Aorta (tissue), 5 donors: Measurements from ENCODE around the gene HRH2. TPM values are rescaled to one million over a fixed set of nuclear protein-coding genes. Genes with fewer than 3 reads are reported as not detected.

ENCODE experiments used
- ATAC-seq: fragments of 200-7000 bp; cut with Tn5 transposase; one replicate; pipeline ENCODE4 v1.9.1; 2022; ENCODE audit warnings: moderate library complexity; ENCODE audit not compliant: low FRiP score
- DNase-seq, 2 donors: peaks; one replicate each; pipeline ENCODE4 v3.0.0-alpha.2; 2020
- H3K27ac ChIP-seq, 2 donors: one replicate each; pipeline ENCODE4 v1.5.1; 2013; ENCODE audit warnings: low read length in 2 of 2, mild to moderate bottlenecking in 2 of 2, moderate library complexity in 2 of 2, control low read depth in 1 of 2, inconsistent platforms in 1 of 2, low read depth in 1 of 2
- H3K27me3 ChIP-seq, 2 donors: one replicate each; pipeline ENCODE4 v1.6.1; 2013; ENCODE audit warnings: control low read depth in 1 of 2, low read length in 1 of 2, mild to moderate bottlenecking in 1 of 2, moderate library complexity in 1 of 2; ENCODE audit not compliant: insufficient read depth in 2 of 2, control insufficient read depth in 1 of 2
- H3K36me3 ChIP-seq, 2 donors: one replicate each; pipeline ENCODE4 v1.6.1; 2013; ENCODE audit warnings: control low read depth in 1 of 2, low read length in 1 of 2, mild to moderate bottlenecking in 1 of 2; ENCODE audit not compliant: insufficient read depth in 2 of 2, control insufficient read depth in 1 of 2
- H3K4me1 ChIP-seq, 2 donors: one replicate each; pipeline ENCODE4 v1.6.1; 2013; ENCODE audit warnings: low read length in 2 of 2, control low read depth in 1 of 2, mild to moderate bottlenecking in 1 of 2, moderate library complexity in 1 of 2; ENCODE audit not compliant: insufficient read depth in 2 of 2, control insufficient read depth in 1 of 2
- H3K4me3 ChIP-seq, 2 donors: one replicate each; pipeline ENCODE4 v1.5.1; 2013; ENCODE audit warnings: low read length in 2 of 2, control low read depth in 1 of 2, mild to moderate bottlenecking in 1 of 2
- H3K9me3 ChIP-seq: one replicate; pipeline ENCODE4 v1.6.1; 2013; ENCODE audit warnings: mild to moderate bottlenecking, low read length; ENCODE audit not compliant: control insufficient read depth
- WGBS, 2 donors: extraction: QIAGEN DNeasy Blood & Tissue Kit; methylation state at CpG; one replicate each; pipeline ENCODE4 v1.1.7; 2013; 5-methylcytosine and 5-hydroxymethylcytosine counted together
- intact Hi-C, 2 donors: fragments of 100-400 bp; cut with DNase I; formaldehyde crosslinking; loops; one replicate each; pipeline versions ENCODE4 v1.14.2 to v1.15.0; 2022
- polyA plus RNA-seq, 2 donors: library from polyadenylated mRNA; stranded (reverse); fragments of 200-250 nt; gene quantifications; one replicate each; pipeline ENCODE4 v1.2.3, GENCODE V29; 2013
- total RNA-seq, 2 donors: library from RNA; stranded (reverse); fragmentation: NEBNext Ultra II Directional; extraction: Animal tissue kit (Norgen Biotek cat#: 25700); gene quantifications; one replicate each; pipeline ENCODE4 v1.2.1, GENCODE V29; 2021
- donor health status: healthy with polysubstance abuse.
- donor health status: Bipolar disorder and iron deficiency.
- donor health status: DM: no; HTN: no; CAD: no.
- donor health status: DM: no; HTN: no; CAD: no.
- donor health status: DM: yes; HTN: yes; CAD: no.

Gene HRH2
- total and polyA plus RNA-seq, 4 donors: 1.1 to 15.3 (median 7.4) TPM

DNA sequence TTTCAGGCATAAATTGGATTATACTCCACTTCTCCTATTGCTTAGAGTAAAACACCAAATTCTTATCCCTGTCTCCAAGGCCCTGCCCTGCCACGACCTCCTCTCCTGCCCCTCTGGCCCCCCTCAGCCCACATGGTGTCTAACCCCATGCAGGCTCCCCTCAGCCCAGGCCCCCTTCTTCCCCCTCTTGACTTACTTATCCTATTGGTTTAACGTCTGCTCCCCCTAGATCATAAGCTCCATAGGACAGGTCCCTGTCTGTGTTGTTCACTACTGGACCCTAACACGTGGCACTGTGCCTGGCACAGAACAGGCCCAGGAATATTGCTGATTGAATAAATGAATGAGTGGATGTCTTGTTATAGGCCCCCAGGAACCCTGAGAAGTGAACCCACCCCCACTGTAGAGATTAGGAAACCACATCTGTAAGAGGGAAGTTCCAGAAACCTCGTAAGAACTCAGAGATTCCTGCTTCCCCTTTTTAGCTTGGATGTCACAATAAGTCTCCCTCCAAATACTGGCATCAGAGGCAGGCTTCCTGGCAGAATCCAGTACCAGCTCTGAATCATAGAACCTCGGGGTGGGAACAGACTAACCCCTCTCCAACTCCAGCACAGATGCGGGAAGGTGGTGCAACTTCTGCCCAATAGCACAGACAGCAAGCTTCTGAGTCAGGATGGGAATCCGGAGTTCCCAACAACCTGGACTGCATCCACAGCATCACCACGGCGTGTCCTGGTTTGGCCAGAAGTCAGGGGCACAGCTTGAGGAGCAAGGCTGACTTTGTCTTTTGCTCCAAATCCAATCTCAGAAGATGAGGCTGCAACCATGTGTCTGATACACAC lies 31.5 kb downstream of the HRH2 start:
- no peak for ATAC-seq
- peak; percentile 81 to 89 for DNase-seq
- 20% methylated on average over 9 of the region's 9 CpGs for WGBS, 2 donors
- Histone ChIP-seq H3K36me3 (no peaks in the 10 kb centered on the region), H3K27ac (no peak overlapping the region), H3K4me1 (no peaks in the 10 kb centered on the region), H3K4me3 (no peak overlapping the region), H3K9me3 (no peaks in the 10 kb centered on the region), H3K27me3 (no peaks in the 10 kb centered on the region)
- intact Hi-C loops: loop anchor here in 1 of 2 donors (5.0 kb wide), 1 partner anchor 107 kb away; no protein-coding TSS in a partner anchor

- Histone ChIP-seq H3K4me3 (no peak overlapping the region), H3K27me3 (no peaks in the 10 kb centered on the region), H3K9me3 (no peaks in the 10 kb centered on the region), H3K36me3 (no peaks in the 10 kb centered on the region), H3K4me1 (no peaks in the 10 kb centered on the region), H3K27ac (no peak overlapping the region)
- intact Hi-C loops: no loop called here
- DNase-seq: peak; percentile 43 to 53
- ATAC-seq: no peak
- 78 to 90% methylated on average over 5 of the region's 5 CpGs for WGBS, 2 donors
Measured at GRCh38 chr5:175690025-175690424, 32.2 kb downstream of the HRH2 start.

DNA sequence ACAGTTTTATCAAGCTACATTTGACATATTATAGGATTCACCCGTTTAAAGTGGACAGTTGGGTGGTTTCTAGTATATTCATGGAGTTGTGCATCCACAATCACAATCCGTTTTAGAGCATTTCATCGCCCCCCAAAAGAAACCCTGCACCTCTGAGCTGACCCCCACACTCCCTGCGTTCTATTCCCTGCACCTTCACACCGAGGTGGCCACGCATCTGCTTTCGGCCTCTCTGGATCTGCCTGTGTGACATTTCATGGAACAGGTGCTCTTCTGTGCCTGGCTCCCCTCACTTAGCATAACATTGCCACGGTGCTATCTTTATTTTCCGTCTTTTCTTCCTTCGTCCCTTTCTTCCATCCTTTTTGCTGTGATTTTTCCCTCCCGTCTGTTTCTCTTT lies 32.7 kb downstream of the HRH2 start:
- no peak overlapping the region for H3K4me3 ChIP-seq
- intact Hi-C loops: no loop called here
- ATAC-seq: no peak
- H3K9me3 ChIP-seq: no peaks in the 10 kb centered on the region
- peak; percentile 17 to 33 for DNase-seq
- no peaks in the 10 kb centered on the region for H3K36me3 ChIP-seq
- no peaks in the 10 kb centered on the region for H3K4me1 ChIP-seq
- H3K27me3 ChIP-seq: no peaks in the 10 kb centered on the region
- no peak overlapping the region for H3K27ac ChIP-seq
- WGBS, 2 donors: 95 to 97% methylated on average over 11 of the region's 11 CpGs

- Histone ChIP-seq H3K36me3 (no peaks in the 10 kb centered on the region), H3K27me3 (no peaks in the 10 kb centered on the region), H3K9me3 (no peaks in the 10 kb centered on the region), H3K4me1 (no peaks in the 10 kb centered on the region), H3K4me3 (no peak overlapping the region), H3K27ac (no peak overlapping the region)
- 93 to 94% methylated on average over 5 of the region's 5 CpGs for WGBS, 2 donors
- intact Hi-C loops: no loop called here
- ATAC-seq (no peak), DNase-seq (peak; percentile 30 to 32)
Measured at GRCh38 chr5:175691761-175692160, 33.9 kb downstream of the HRH2 start.

- no peaks in the 10 kb centered on the region for H3K9me3 ChIP-seq
- no peaks in the 10 kb centered on the region for H3K27me3 ChIP-seq
- no peak overlapping the region for H3K4me3 ChIP-seq
- H3K4me1 ChIP-seq: no peaks in the 10 kb centered on the region
- no peak overlapping the region for H3K27ac ChIP-seq
- 18 to 22% methylated on average over 16 of the region's 16 CpGs for WGBS, 2 donors
- peak; percentile 44 to 61 for DNase-seq
- ATAC-seq: no peak
- intact Hi-C loops: no loop called here
- no peaks in the 10 kb centered on the region for H3K36me3 ChIP-seq
Measured at GRCh38 chr5:175692235-175692995, 34.5 kb downstream of the HRH2 start.

GRCh38 chr5:175692996-175693710 lies 35.3 kb downstream of the HRH2 start:
- DNase-seq (peak; percentile 62 to 71), ATAC-seq (no peak)
- Histone ChIP-seq H3K27ac (no peak overlapping the region), H3K4me1 (no peaks in the 10 kb centered on the region), H3K9me3 (no peaks in the 10 kb centered on the region), H3K4me3 (no peak overlapping the region), H3K36me3 (no peaks in the 10 kb centered on the region), H3K27me3 (no peaks in the 10 kb centered on the region)
- intact Hi-C loops: no loop called here
- WGBS, 2 donors: 14 to 21% methylated on average over 12 of the region's 12 CpGs

DNA sequence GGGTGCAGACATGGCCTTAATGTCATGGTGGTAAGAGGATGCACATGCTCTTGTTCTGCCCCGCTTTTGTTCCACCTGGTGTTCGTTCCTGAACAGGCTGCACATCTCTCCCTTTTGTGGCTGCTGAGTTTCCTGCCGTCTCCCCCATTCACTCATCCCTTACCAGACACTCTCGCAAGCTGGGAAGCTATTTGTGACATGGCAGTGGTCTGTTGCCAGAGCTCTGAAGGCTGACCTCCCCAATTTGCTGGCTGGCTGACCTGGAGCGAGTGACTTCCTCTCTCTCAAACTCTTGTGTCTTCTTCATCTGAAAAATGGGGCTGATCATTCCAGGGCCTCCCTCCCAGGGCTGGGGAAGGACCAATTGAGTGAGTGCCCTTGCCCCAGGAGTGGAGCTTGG lies 35.9 kb downstream of the HRH2 start:
- DNase-seq (peak in 1 of 2 donors; percentile 37), ATAC-seq (no peak)
- Histone ChIP-seq H3K36me3 (no peaks in the 10 kb centered on the region), H3K4me1 (no peaks in the 10 kb centered on the region), H3K27ac (no peak overlapping the region), H3K4me3 (no peak overlapping the region), H3K27me3 (no peaks in the 10 kb centered on the region), H3K9me3 (no peaks in the 10 kb centered on the region)
- WGBS, 2 donors: 85 to 86% methylated on average over 5 of the region's 5 CpGs
- intact Hi-C loops: no loop called here

- Histone ChIP-seq H3K27me3 (no peaks in the 10 kb centered on the region), H3K27ac (no peak overlapping the region), H3K4me1 (no peaks in the 10 kb centered on the region), H3K36me3 (no peaks in the 10 kb centered on the region), H3K9me3 (no peaks in the 10 kb centered on the region), H3K4me3 (no peak overlapping the region)
- DNase-seq (peak; percentile 50 to 51), ATAC-seq (no peak)
- intact Hi-C loops: no loop called here
- 90 to 93% methylated on average over 13 of the region's 13 CpGs for WGBS, 2 donors
Measured at GRCh38 chr5:175694371-175695160, 36.7 kb downstream of the HRH2 start.
